Activated T-cell treated with anti-CD3 and anti-CD28 coated beads for 4 hours (primary cell): Measurements from ENCODE around the gene FABP7.
"Not testable (repeated sequence)": the region's sequence is repeated elsewhere in the genome, so short reads cannot be mapped to it uniquely, and the experiment has no call there.

Experiments
- DNase-seq: peaks from one replicate; pipeline ENCODE4 v3.0.0-alpha.2; 2020

Gene FABP7

GRCh38 chr6:122779667-122780066 lies at the start of gene FABP7:
FABP7 (plus strand) TSS chr6:122779716; CDS start chr6:122779795, 79 bp downstream.
- no peak for DNase-seq

- no peak for DNase-seq
Measured at GRCh38 chr6:122730334-122730733, 49.2 kb upstream of the FABP7 start.

GRCh38 chr6:122730775-122731386 lies 48.6 kb upstream of the FABP7 start:
- no peak for DNase-seq

- no peak for DNase-seq
Measured at GRCh38 chr6:122733259-122733658, 46.3 kb upstream of the FABP7 start.

GRCh38 chr6:122734529-122735395 lies 44.8 kb upstream of the FABP7 start:
- DNase-seq: no peak

- no peak for DNase-seq
Measured at GRCh38 chr6:122735582-122735981, 43.9 kb upstream of the FABP7 start.

GRCh38 chr6:122736163-122736562 lies 43.4 kb upstream of the FABP7 start:
- no peak for DNase-seq

GRCh38 chr6:122736616-122737015 lies 42.9 kb upstream of the FABP7 start:
- DNase-seq: no peak

- no peak for DNase-seq
Measured at GRCh38 chr6:122740091-122740490, 39.4 kb upstream of the FABP7 start.

GRCh38 chr6:122740936-122741335 lies 38.6 kb upstream of the FABP7 start:
- DNase-seq: no peak

GRCh38 chr6:122744247-122744646 lies 35.3 kb upstream of the FABP7 start:
- not testable (repeated sequence) for DNase-seq

GRCh38 chr6:122744856-122745255 lies 34.7 kb upstream of the FABP7 start:
- DNase-seq: not testable (repeated sequence)

GRCh38 chr6:122746688-122747087 lies 32.8 kb upstream of the FABP7 start:
- DNase-seq: no peak

- no peak for DNase-seq
Measured at GRCh38 chr6:122747573-122747972, 31.9 kb upstream of the FABP7 start.

- DNase-seq: not testable (repeated sequence)
Measured at GRCh38 chr6:122748945-122749344, 30.6 kb upstream of the FABP7 start.

- DNase-seq: no peak
Measured at GRCh38 chr6:122749451-122750050, 30.0 kb upstream of the FABP7 start.

- DNase-seq: no peak
Measured at GRCh38 chr6:122751326-122751725, 28.2 kb upstream of the FABP7 start.

GRCh38 chr6:122752459-122752858 lies 27.1 kb upstream of the FABP7 start:
- no peak for DNase-seq

- DNase-seq: no peak
Measured at GRCh38 chr6:122753000-122753687, 26.4 kb upstream of the FABP7 start.

GRCh38 chr6:122753688-122754056 lies 25.8 kb upstream of the FABP7 start:
- no peak for DNase-seq

GRCh38 chr6:122754191-122754731 lies 25.3 kb upstream of the FABP7 start:
- no peak for DNase-seq

- no peak for DNase-seq
Measured at GRCh38 chr6:122755901-122756300, 23.6 kb upstream of the FABP7 start.

- DNase-seq: no peak
Measured at GRCh38 chr6:122758927-122759334, 20.6 kb upstream of the FABP7 start.
